Right lobe of liver (tissue), 4 donors: ENCODE measurements around the gene GMDS.

ENCODE experiments used
- CTCF ChIP-seq, 4 donors: fragments of 200-600 bp in 3 of 4; fragments of 450-650 bp in 1 of 4; IDR thresholded peaks; one replicate each; pipeline versions ENCODE4 v1.5.1 to v1.8.0; 2016 to 2022; ENCODE audit warnings: antibody characterized with exemption in 4 of 4, mild to moderate bottlenecking in 2 of 4
- POLR2A ChIP-seq: fragments of 450-650 bp; IDR thresholded peaks from one replicate; pipeline ENCODE4 v1.6.1; 2017; ENCODE audit warnings: antibody characterized with exemption, mild to moderate bottlenecking
- donor health status: DM: no; HTN: no; CAD: no.
- donor health status: DM: no; HTN: no; CAD: no.
- donor health status: DM: no; HTN: yes; CAD: no.

- TF ChIP-seq POLR2A = no peak
- no peak for TF ChIP-seq CTCF (IDR thresholded peaks at IDR 0.05)
Measured at GRCh38 chr6:1781817-1782184, 463.6 kb downstream of the GMDS start.
